ENCODE results near the gene EIF2AK3. TPM values are rescaled to one million over a fixed set of nuclear protein-coding genes. Genes with fewer than 3 reads are reported as not detected.
A peak's percentile ranks its signal among the peaks of the same experiment; 100 is the strongest.

The EIF2AK3 gene
- total and polyA plus RNA-seq, 2 donors (not counting 1 experiment from before 2014, with no cell fraction given), result 40.2 to 57.9 TPM

- peak overlapping the region; percentile 96 for H3K27ac Mint-ChIP-seq
- no peaks in the 10 kb centered on the region for H3K9me3 ChIP-seq (ENCODE audit: control extremely low read depth in 1 of 3, control insufficient read depth in 2 of 3, insufficient read depth in 1 of 3, low read length in 2 of 3)
- peak overlapping the region; percentile 96 for H3K4me3 Mint-ChIP-seq
- H3K79me2 ChIP-seq (ENCODE audit: control insufficient read depth, insufficient read depth, low read length), result peaks cover 67% of the 10 kb centered on the region
- WGBS (ENCODE audit: insufficient coverage), result 5% methylated on average over 52 of the region's 54 CpGs
- peak overlapping the region; percentile 98 for H3K9ac ChIP-seq (ENCODE audit: low read length)
- peaks cover 24% of the 10 kb centered on the region for H3K4me1 Mint-ChIP-seq
- peaks cover 27% of the 10 kb centered on the region for H4K20me1 ChIP-seq (ENCODE audit: control insufficient read depth, insufficient read depth, low read length, poor library complexity, severe bottlenecking)
- H3K4me1 ChIP-seq (ENCODE audit: control insufficient read depth in 2 of 2, insufficient read depth in 2 of 2, low read length in 2 of 2), result peaks cover 51 to 57% of the 10 kb centered on the region in 2 donors
- H3K27ac ChIP-seq (ENCODE audit: low read length in 2 of 2), result peak overlapping the region; percentile 99
- no peaks in the 10 kb centered on the region for H3K9me3 Mint-ChIP-seq (ENCODE audit: insufficient read depth)
- H3K36me3 ChIP-seq (replicated peaks in 1 of 2; ENCODE audit: control extremely low read depth in 1 of 2, control insufficient read depth in 1 of 2, extremely low read depth in 1 of 2, insufficient read depth in 2 of 2, low read length in 1 of 2), result peaks cover 0 to 3% of the 10 kb centered on the region in 2 experiments
- ChIA-PET CTCF (interaction anchor here (0.6 to 4.4 kb wide), 5 partner anchors 12 to 43 kb away, joined by 3 to 49 read pairs (median 4); no protein-coding TSS in a partner anchor), POLR2A (interaction anchor here (1.2 to 3.7 kb wide), 4 partner anchors 20 to 65 kb away, joined by 3 to 25 read pairs (median 7); partner anchors contain the start of gene RPIA)
- TF ChIP-seq CTCF (IDR thresholded peaks at IDR 0.05) (no peak), EZH2 (IDR thresholded peaks at IDR 0.05; ENCODE audit: borderline replicate concordance, insufficient read depth, low read depth, low read length, poor library complexity, severe bottlenecking) (no peak)
- H2AFZ ChIP-seq (ENCODE audit: insufficient read depth, low read depth, low read length, poor library complexity, severe bottlenecking), result no peak overlapping the region
- DNase-seq (no peak), ATAC-seq (ENCODE audit: low read depth) (no peak)
- peak overlapping the region; percentile 77 for H3K4me2 ChIP-seq (replicated peaks; ENCODE audit: low read depth, low read length, poor library complexity, severe bottlenecking)
- H3K4me3 ChIP-seq (ENCODE audit: control extremely low read depth in 1 of 5, extremely low read depth in 1 of 5, insufficient read depth in 1 of 5, low read depth in 2 of 5, low read length in 4 of 5), result peak overlapping the region; percentile 75 to 95 (median 88)
- H3K27me3 Mint-ChIP-seq, result no peaks in the 10 kb centered on the region
- no peaks in the 10 kb centered on the region for H3K27me3 ChIP-seq (replicated peaks in 1 of 4; ENCODE audit: control extremely low read depth in 1 of 4, control insufficient read depth in 3 of 4, insufficient read depth in 4 of 4, low read length in 3 of 4)
- intact Hi-C loops (cut with micrococcal nuclease), result loop anchor here (1.0 to 10.0 kb wide), 7 partner anchors 10 to 572 kb away; partner anchors contain the start of genes KRCC1 and RPIA
Observed at GRCh38 chr2:88626171-88627054, 851 bp downstream of the EIF2AK3 start.
